GM18861 (cell line): ENCODE data around the gene TNFRSF6B.

Source experiments
- ATAC-seq: cut with Tn5 transposase; IDR thresholded peaks from one replicate; pipeline ENCODE4 v1.9.1; 2021; ENCODE audit not compliant: unreplicated experiment

Gene TNFRSF6B

GRCh38 chr20:63682384-63683139 lies 13.9 kb upstream of the TNFRSF6B start:
- no peak for ATAC-seq

GRCh38 chr20:63685269-63686026 lies 11.0 kb upstream of the TNFRSF6B start:
- no peak for ATAC-seq

- no peak for ATAC-seq
These were observed 10.4 kb upstream of the TNFRSF6B start for GRCh38 chr20:63686094-63686491.

- ATAC-seq: no peak
These were observed 9.7 kb upstream of the TNFRSF6B start for GRCh38 chr20:63686492-63687321.

- ATAC-seq: no peak
These were observed 8.9 kb upstream of the TNFRSF6B start for GRCh38 chr20:63687419-63688178.

GRCh38 chr20:63688228-63689045 lies 8.0 kb upstream of the TNFRSF6B start:
- no peak for ATAC-seq

GRCh38 chr20:63689046-63690002 lies 7.1 kb upstream of the TNFRSF6B start:
- no peak for ATAC-seq

- no peak for ATAC-seq
These were observed 6.2 kb upstream of the TNFRSF6B start for GRCh38 chr20:63690003-63690897.

GRCh38 chr20:63690898-63691710 lies 5.3 kb upstream of the TNFRSF6B start:
- ATAC-seq: no peak

- ATAC-seq: no peak
These were observed 4.6 kb upstream of the TNFRSF6B start for GRCh38 chr20:63691711-63692435.

GRCh38 chr20:63692436-63693082 lies 3.9 kb upstream of the TNFRSF6B start:
- no peak for ATAC-seq

- no peak for ATAC-seq
These were observed 3.2 kb upstream of the TNFRSF6B start for GRCh38 chr20:63693083-63693732.

GRCh38 chr20:63693733-63694583 lies 2.5 kb upstream of the TNFRSF6B start:
- ATAC-seq: no peak
